K562 treated with DMSO at 1 percent for 24 hours (cell line): ENCODE data around the gene SLC25A24. TPM values are rescaled to one million over a fixed set of nuclear protein-coding genes. Genes with fewer than 3 reads are reported as not detected.

Source experiments
- total RNA-seq: library from RNA; unstranded; fragments of 300-600 nt; gene quantifications from 2 replicates; pipeline ENCODE4 v1.2.3, GENCODE V29; 2022; ENCODE audit warnings: low read depth; ENCODE audit not compliant: insufficient read depth

The SLC25A24 gene
- 14.9 and 16.3 TPM in 2 replicates for total RNA-seq

DNA sequence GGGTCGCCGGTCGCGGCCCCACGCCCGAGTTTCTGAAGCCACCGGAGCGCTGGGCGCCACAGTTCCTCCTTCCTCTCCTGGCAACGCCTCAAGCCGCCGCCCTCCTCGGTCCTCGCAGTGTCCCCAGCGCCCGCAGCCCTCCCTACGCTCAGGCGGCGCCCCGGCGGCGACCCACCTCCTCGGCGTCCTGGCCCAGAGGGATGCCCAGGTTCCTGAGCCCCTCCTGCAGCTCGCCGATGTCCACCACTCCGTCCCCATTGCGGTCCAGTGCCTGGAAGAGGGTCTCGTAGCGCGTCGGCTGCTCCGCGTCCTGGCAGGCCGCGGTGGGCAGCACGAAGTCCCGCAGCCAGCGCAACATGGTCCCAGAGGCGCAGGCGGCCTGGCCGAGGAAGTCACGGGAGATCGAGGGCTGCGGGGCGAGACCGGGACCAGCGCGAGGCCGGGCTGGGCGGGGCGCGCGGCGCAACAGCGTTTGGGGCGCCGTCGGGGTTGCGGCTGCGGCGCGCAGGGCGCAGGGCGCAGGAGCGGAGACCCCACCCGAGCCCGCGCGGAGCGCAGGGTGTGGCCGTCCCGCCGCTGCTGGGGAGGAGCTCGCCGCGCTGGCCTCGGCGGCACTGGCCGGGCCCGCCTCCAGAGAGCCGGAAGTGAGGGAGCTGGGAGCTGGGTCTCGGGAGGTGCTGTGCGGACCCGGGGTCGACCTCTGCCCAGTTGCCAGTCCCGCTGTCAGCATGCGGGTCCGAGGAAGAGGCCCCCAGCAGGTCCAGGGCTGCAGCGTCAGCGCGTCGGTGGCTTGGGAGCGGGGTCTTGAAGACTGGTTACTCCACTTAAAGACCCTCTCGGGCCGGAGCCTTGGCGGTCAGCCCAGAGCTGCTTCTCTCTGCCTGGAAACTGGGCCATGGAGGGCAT, at the start of gene SLC25A24:
TSS of gene SLC25A24 (minus strand) at position 563 of the 906 bp plus-strand sequence. CDS start at position 358, 205 bp downstream.

DNA sequence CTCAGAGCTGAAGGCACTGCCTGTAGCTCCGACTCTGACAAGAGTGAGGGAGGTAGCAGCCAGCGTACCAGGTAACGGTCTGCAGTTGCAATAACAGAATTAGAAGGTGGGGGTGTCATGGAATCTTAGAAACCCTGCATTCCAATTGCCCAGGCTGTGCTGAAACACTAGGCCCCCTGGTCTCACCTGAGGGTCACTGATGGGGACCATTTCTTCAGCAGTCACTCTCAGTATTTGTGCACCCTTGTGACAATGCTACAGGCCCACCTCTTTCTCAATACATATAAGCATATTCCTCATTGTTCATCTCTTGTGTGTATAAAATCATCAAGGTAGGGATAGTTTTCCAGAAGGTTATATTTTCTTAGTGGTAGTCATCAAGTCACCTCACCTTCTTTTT, 43.8 kb upstream of the SLC25A24 start, which contains the start of gene NBPF4:
TSS of gene NBPF4 (minus strand) at position 101 of the 400 bp plus-strand sequence. CDS start 315 bp downstream, outside the sequence.

Other genes starting within 250 kb of the SLC25A24 start
- not detected in 2 replicates for gene VAV3, start 235.2 kb downstream of the SLC25A24 start, total RNA-seq
- 6.0 and 7.4 TPM in 2 replicates for gene NBPF4, start 43.7 kb upstream of the SLC25A24 start, total RNA-seq
- 7.0 and 7.8 TPM in 2 replicates for gene NBPF6, start 250.0 kb upstream of the SLC25A24 start, total RNA-seq